Adrenal gland (tissue), 12 donors: Measurements from ENCODE around the gene LAMA5. TPM values are rescaled to one million over a fixed set of nuclear protein-coding genes. Genes with fewer than 3 reads are reported as not detected.
A peak's percentile ranks its signal among the peaks of the same experiment; 100 is the strongest.

Experiments
- DNase-seq, 7 donors: peaks; one replicate each; pipeline ENCODE4 v3.0.0-alpha.2; 2019 to 2020
- H3K27ac ChIP-seq, 5 donors: fragments of 200-600 bp; sonication (generic) in 4 of 5; 1 replicate in 3 of 5; 2 replicates in 2 of 5; pipeline versions ENCODE4 v1.5.1 to v1.8.0; 2016 to 2020; ENCODE audit warnings: mild to moderate bottlenecking in 1 of 5
- H3K27me3 ChIP-seq: fragments of 200-600 bp; 2 replicates; pipeline ENCODE4 v1.8.0; 2021
- H3K36me3 ChIP-seq, 2 donors: fragments of 200-600 bp; replicated peaks in 1 of 2; 1 replicate in 1 of 2; 2 replicates in 1 of 2; pipeline versions ENCODE4 v1.5.1 to v1.8.0; 2018 to 2022
- H3K4me1 ChIP-seq, 2 donors: fragments of 200-600 bp; replicated peaks in 1 of 2; 1 replicate in 1 of 2; 2 replicates in 1 of 2; pipeline versions ENCODE4 v1.5.1 to v1.8.0; 2018 to 2021
- H3K4me3 ChIP-seq, 4 donors: fragments of 200-600 bp; sonication (generic) in 3 of 4; one replicate each; pipeline ENCODE4 v1.5.1; 2016 to 2018
- H3K9me3 ChIP-seq, 3 donors: fragments of 200-600 bp; sonication (generic) in 1 of 3; replicated peaks in 1 of 3; 1 replicate in 2 of 3; 2 replicates in 1 of 3; pipeline versions ENCODE4 v1.5.1 to v1.8.0; 2016 to 2021
- CTCF ChIP-seq, 6 experiments: fragments of 450-650 bp in 4 of 6; fragments of 200-600 bp in 2 of 6; sonication (generic) in 1 of 6; IDR thresholded peaks; 1 replicate in 5 of 6; 2 replicates in 1 of 6; pipeline versions ENCODE4 v1.5.1 to v1.8.0; 2016 to 2021; ENCODE audit warnings: antibody characterized with exemption in 6 of 6, mild to moderate bottlenecking in 2 of 6, moderate library complexity in 1 of 6
- POLR2A ChIP-seq, 2 donors: fragments of 450-650 bp; IDR thresholded peaks; one replicate each; pipeline ENCODE4 v1.6.1; 2017; ENCODE audit warnings: antibody characterized with exemption in 2 of 2, mild to moderate bottlenecking in 2 of 2, moderate library complexity in 1 of 2
- WGBS, 4 donors: extraction: QIAGEN DNeasy Blood & Tissue Kit in 2 of 4; methylation state at CpG; one replicate each; pipeline versions ENCODE4 v1.1.5 to v1.1.7; 2013 to 2017; 5-methylcytosine and 5-hydroxymethylcytosine counted together
- intact Hi-C, 2 donors: fragments of 100-400 bp; cut with DNase I; formaldehyde crosslinking; loops; one replicate each; pipeline versions ENCODE4 v1.14.1 to v1.15.0; 2022 to 2023
- polyA plus RNA-seq, 3 donors: library from polyadenylated mRNA; stranded (reverse); fragments of 200-250 nt in 2 of 3; fragments of 350-450 nt in 1 of 3; fragmentation: Illumina TruSeq in 1 of 3; extraction: RNeasy Lipid Tissue Mini Kit (QIAGEN cat#74804) in 1 of 3; gene quantifications; one replicate each; pipeline ENCODE4 v1.2.3, GENCODE V29; 2013 to 2014
- total RNA-seq, 9 donors: library from RNA; depleted of rRNA in 4 of 9; stranded (reverse); fragments of >200 nt in 4 of 9; fragments of 120-200 nt in 1 of 9; fragmentation: NEBNext Ultra II Directional in 1 of 9; extraction: Animal tissue kit (Norgen Biotek cat#: 25700) in 1 of 9; gene quantifications; one replicate each; pipeline versions ENCODE4 v1.1.0 to v1.2.4, GENCODE V29; 2013 to 2023
- donor health status: healthy with polysubstance abuse.
- donor health status: Bipolar disorder and iron deficiency.
- donor health status: DM: yes; HTN: yes; CAD: no.
- donor health status: DM: no; HTN: no; CAD: no.
- donor health status: DM: no; HTN: no; CAD: no.
- donor health status: DM: yes; HTN: yes; CAD: no.

The LAMA5 gene
- total and polyA plus RNA-seq, 12 donors = 2.0 to 537 (median 100) TPM

GRCh38 chr20:62306414-62307187, 60.5 kb downstream of the LAMA5 start:
- Histone ChIP-seq H3K27me3 (no peaks in the 10 kb centered on the region), H3K27ac (peak overlapping the region in 1 of 5 donors; percentile 10), H3K9me3 (no peaks in the 10 kb centered on the region), H3K36me3 (peaks cover 0 to 70% of the 10 kb centered on the region in 2 donors), H3K4me3 (no peak overlapping the region), H3K4me1 (peaks cover 26 to 36% of the 10 kb centered on the region in 2 donors)
- TF ChIP-seq POLR2A (IDR thresholded peaks at IDR 0.05) (no peak), CTCF (IDR thresholded peaks at IDR 0.05) (no peak)
- WGBS, 4 donors = 88 to 93% (median 90%) methylated on average over 6 to 27 of the region's 27 CpGs
- intact Hi-C loops = loop anchor here (10.0 kb wide), 3 partner anchors 48 to 488 kb away; partner anchors contain the start of gene MRGBP (in 1 of the 2)
- DNase-seq = no peak

GRCh38 chr20:62305765-62306413, 61.2 kb downstream of the LAMA5 start:
- no peak overlapping the region for H3K4me3 ChIP-seq
- peaks cover 0 to 63% of the 10 kb centered on the region in 2 donors for H3K36me3 ChIP-seq
- no peak for DNase-seq
- H3K9me3 ChIP-seq = no peaks in the 10 kb centered on the region
- peak overlapping the region in 3 of 5 donors; percentile 34 to 98 (median 97) for H3K27ac ChIP-seq
- H3K27me3 ChIP-seq = no peaks in the 10 kb centered on the region
- 71 to 81% (median 80%) methylated on average over 14 to 33 of the region's 33 CpGs for WGBS, 4 donors
- intact Hi-C loops = loop anchor here (10.0 kb wide), 3 partner anchors 49 to 489 kb away; partner anchors contain the start of gene MRGBP (in 1 of the 2)
- TF ChIP-seq POLR2A (IDR thresholded peaks at IDR 0.05) (no peak), CTCF (IDR thresholded peaks at IDR 0.05) (no peak)
- H3K4me1 ChIP-seq = peaks cover 26 to 36% of the 10 kb centered on the region in 2 donors

GRCh38 chr20:62305149-62305764, 61.9 kb downstream of the LAMA5 start:
- peaks cover 0 to 59% of the 10 kb centered on the region in 2 donors for H3K36me3 ChIP-seq
- intact Hi-C loops = loop anchor here (10.0 kb wide), 3 partner anchors 50 to 490 kb away; partner anchors contain the start of gene MRGBP (in 1 of the 2)

More at GRCh38 chr20:62305149-62305764, 61.9 kb downstream of the LAMA5 start:
- peak in 5 of 7 donors; percentile 60 to 73 (median 69) for DNase-seq
- no peaks in the 10 kb centered on the region for H3K27me3 ChIP-seq
- peak overlapping the region in 3 of 5 donors; percentile 34 to 98 (median 97) for H3K27ac ChIP-seq
- peaks cover 26 to 36% of the 10 kb centered on the region in 2 donors for H3K4me1 ChIP-seq
- no peaks in the 10 kb centered on the region for H3K9me3 ChIP-seq
- no peak overlapping the region for H3K4me3 ChIP-seq
- TF ChIP-seq CTCF (IDR thresholded peaks at IDR 0.05) = no peak
- TF ChIP-seq POLR2A (IDR thresholded peaks at IDR 0.05) = no peak
- 72 to 76% (median 74%) methylated on average over 13 to 18 of the region's 18 CpGs for WGBS, 4 donors
